ENCODE data around the gene SBK2.

The SBK2 gene

GRCh38 chr19:55554741-55555152, 17.8 kb upstream of the SBK2 start:
- DNase-seq (ENCODE audit: low read depth): no peak

GRCh38 chr19:55554302-55554701, 17.4 kb upstream of the SBK2 start:
- no peak for DNase-seq (ENCODE audit: low read depth)

GRCh38 chr19:55553217-55554182, 16.6 kb upstream of the SBK2 start:
- DNase-seq (ENCODE audit: low read depth): no peak

- peak; percentile 71 for DNase-seq (ENCODE audit: low read depth)
Observed at GRCh38 chr19:55552620-55553019, 15.7 kb upstream of the SBK2 start.

- no peak for DNase-seq (ENCODE audit: low read depth)
Observed at GRCh38 chr19:55552206-55552605, 15.3 kb upstream of the SBK2 start.

GRCh38 chr19:55550321-55550650, 13.4 kb upstream of the SBK2 start:
- DNase-seq (ENCODE audit: low read depth): peak; percentile 43

GRCh38 chr19:55549500-55550320, 12.8 kb upstream of the SBK2 start:
- peak; percentile 91 for DNase-seq (ENCODE audit: low read depth)

GRCh38 chr19:55546822-55547614, 10.1 kb upstream of the SBK2 start:
- DNase-seq (ENCODE audit: low read depth): peak; percentile 38

GRCh38 chr19:55546011-55546410, 9.1 kb upstream of the SBK2 start:
- no peak for DNase-seq (ENCODE audit: low read depth)

- DNase-seq (ENCODE audit: low read depth): no peak
Observed at GRCh38 chr19:55545443-55545842, 8.5 kb upstream of the SBK2 start, which contains the start of gene SBK3. Gene SBK3 (minus strand): TSS chr19:55545543. CDS start chr19:55545543, 0 bp downstream.

GRCh38 chr19:55544776-55545439, 8.0 kb upstream of the SBK2 start:
- DNase-seq (ENCODE audit: low read depth): no peak

- no peak for DNase-seq (ENCODE audit: low read depth)
Observed at GRCh38 chr19:55544014-55544413, 7.1 kb upstream of the SBK2 start.

GRCh38 chr19:55543567-55543966, 6.6 kb upstream of the SBK2 start:
- no peak for DNase-seq (ENCODE audit: low read depth)

GRCh38 chr19:55542292-55542855, 5.4 kb upstream of the SBK2 start:
- DNase-seq (ENCODE audit: low read depth): no peak

- DNase-seq (ENCODE audit: low read depth): no peak
Observed at GRCh38 chr19:55541091-55541490, 4.2 kb upstream of the SBK2 start.

GRCh38 chr19:55540619-55541018, 3.7 kb upstream of the SBK2 start:
- DNase-seq (ENCODE audit: low read depth): no peak

GRCh38 chr19:55539090-55539984, 2.4 kb upstream of the SBK2 start:
- no peak for DNase-seq (ENCODE audit: low read depth)

GRCh38 chr19:55538132-55538531, 1.2 kb upstream of the SBK2 start:
- DNase-seq (ENCODE audit: low read depth): no peak

GRCh38 chr19:55537741-55538111, 793 bp upstream of the SBK2 start:
- DNase-seq (ENCODE audit: low read depth): peak; percentile 48

GRCh38 chr19:55536366-55536765, 567 bp downstream of the SBK2 start:
- no peak for DNase-seq (ENCODE audit: low read depth)
